Bronchial epithelial cell (primary cell): Measurements from ENCODE around the gene CEP120. TPM values are rescaled to one million over a fixed set of nuclear protein-coding genes. Genes with fewer than 3 reads are reported as not detected.

Source experiments
- DNase-seq: peaks from one replicate; pipeline ENCODE4 v3.0.0-alpha.2; 2010; ENCODE audit warnings: low read depth
- FAIRE-seq: peaks from 2 replicates; lab custom pipeline; 2011; peaks lifted over from hg19 to GRCh38; lab: Jason Lieb, UNC
- H3K27me3 ChIP-seq: 2 replicates; pipeline ENCODE4 v1.5.1; 2011; ENCODE audit warnings: low read length; ENCODE audit not compliant: control insufficient read depth, insufficient read depth
- H3K36me3 ChIP-seq: 2 replicates; pipeline ENCODE4 v1.5.1; 2011; ENCODE audit warnings: low read length; ENCODE audit not compliant: control insufficient read depth, insufficient read depth
- H3K4me3 ChIP-seq: 2 replicates; pipeline ENCODE4 v1.5.1; 2011; ENCODE audit warnings: mild to moderate bottlenecking, low read depth, low read length, control low read depth
- CTCF ChIP-seq: IDR thresholded peaks from 2 replicates; pipeline ENCODE4 v1.5.1; 2011; ENCODE audit warnings: mild to moderate bottlenecking, moderate library complexity, low read length, control low read depth, inconsistent platforms; ENCODE audit not compliant: insufficient read depth, severe bottlenecking
- total RNA-seq: library from RNA; depleted of rRNA; stranded (reverse); fragments of >200 nt; gene quantifications from 2 replicates; pipeline ENCODE4 v1.2.1, GENCODE V29; 2014

CEP120 gene
- total RNA-seq, 1 donor from 2014 or later = 15.0 TPM

GRCh38 chr5:123450640-123451039 lies 27.4 kb upstream of the CEP120 start:
- DNase-seq (peak; percentile 49), FAIRE-seq (no peak)
- no peak for TF ChIP-seq CTCF
- H3K4me3 ChIP-seq = no peak overlapping the region
- H3K27me3 ChIP-seq = no peaks in the 10 kb centered on the region
- no peaks in the 10 kb centered on the region for H3K36me3 ChIP-seq

DNA sequence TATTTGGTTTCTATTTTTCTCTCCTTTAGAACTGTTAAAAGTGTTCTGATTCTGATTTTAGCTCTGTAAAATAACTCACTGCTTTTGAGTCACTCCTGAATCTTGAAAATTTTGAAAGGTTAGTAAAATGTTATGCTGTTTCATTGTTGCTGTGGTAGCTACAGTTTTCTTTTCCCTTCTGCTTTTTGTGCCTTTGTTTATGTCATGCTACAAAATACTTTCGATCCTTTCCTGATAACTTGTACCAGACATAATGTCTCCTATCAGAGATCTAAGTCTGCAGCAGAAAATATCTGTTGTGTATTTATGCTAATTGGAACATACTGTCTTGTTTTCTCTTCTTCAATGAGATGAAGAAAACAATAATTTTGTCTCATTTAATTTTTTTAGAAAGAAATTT lies 26.9 kb upstream of the CEP120 start:
- DNase-seq (no peak), FAIRE-seq (no peak)
- H3K36me3 ChIP-seq = no peaks in the 10 kb centered on the region
- no peaks in the 10 kb centered on the region for H3K27me3 ChIP-seq
- no peak for TF ChIP-seq CTCF
- H3K4me3 ChIP-seq = no peak overlapping the region

DNA sequence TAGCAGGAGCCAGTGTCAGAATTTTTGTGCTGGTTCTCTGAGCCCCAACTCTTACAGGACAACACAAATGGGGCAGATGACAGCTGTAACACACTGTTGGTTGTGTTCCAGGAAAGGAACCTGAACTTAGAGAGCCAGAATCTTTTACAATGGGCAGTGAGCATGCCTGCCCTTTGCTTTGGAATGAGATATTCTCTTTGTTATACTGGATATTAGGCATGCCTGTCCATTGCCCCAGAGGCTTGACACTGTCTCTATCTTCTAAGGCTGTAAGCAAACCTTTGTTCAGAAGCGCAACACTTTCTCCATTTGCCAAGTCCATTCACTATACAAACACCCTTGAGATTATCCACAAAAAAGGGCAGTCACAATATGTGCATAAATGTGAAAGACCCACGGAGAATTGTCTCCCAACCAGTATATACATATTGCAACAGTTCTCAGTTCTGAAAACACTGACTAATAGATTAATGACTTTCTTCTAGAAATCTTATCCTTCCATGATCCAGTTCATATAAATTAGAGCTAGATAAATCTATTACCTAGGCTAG lies 26.3 kb upstream of the CEP120 start:
- no peak for FAIRE-seq
- TF ChIP-seq CTCF = no peak
- Histone ChIP-seq H3K27me3 (no peaks in the 10 kb centered on the region), H3K4me3 (no peak overlapping the region), H3K36me3 (no peaks in the 10 kb centered on the region)
- no peak for DNase-seq

DNA sequence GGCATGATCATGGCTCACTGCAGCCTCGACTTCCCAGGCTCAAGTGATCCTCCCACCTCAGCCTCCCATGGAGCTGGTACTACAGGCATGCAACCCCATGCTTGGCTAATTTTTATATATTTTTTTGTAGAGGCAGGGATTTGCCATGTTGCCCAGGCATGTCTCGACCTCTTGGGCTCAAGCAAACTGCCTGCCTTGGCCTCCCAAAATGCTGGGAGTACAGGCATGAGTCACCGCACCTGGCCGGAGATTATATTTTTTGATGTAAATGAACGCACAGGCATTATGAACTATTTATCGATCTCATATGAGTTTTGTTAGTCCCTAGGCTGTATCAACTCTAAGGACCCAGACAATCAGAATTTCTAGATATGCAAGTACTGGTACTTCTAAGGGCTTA lies 25.5 kb upstream of the CEP120 start:
- no peak for FAIRE-seq
- H3K4me3 ChIP-seq = no peak overlapping the region
- DNase-seq = no peak
- H3K36me3 ChIP-seq = no peaks in the 10 kb centered on the region
- H3K27me3 ChIP-seq = no peaks in the 10 kb centered on the region
- no peak for TF ChIP-seq CTCF

DNA sequence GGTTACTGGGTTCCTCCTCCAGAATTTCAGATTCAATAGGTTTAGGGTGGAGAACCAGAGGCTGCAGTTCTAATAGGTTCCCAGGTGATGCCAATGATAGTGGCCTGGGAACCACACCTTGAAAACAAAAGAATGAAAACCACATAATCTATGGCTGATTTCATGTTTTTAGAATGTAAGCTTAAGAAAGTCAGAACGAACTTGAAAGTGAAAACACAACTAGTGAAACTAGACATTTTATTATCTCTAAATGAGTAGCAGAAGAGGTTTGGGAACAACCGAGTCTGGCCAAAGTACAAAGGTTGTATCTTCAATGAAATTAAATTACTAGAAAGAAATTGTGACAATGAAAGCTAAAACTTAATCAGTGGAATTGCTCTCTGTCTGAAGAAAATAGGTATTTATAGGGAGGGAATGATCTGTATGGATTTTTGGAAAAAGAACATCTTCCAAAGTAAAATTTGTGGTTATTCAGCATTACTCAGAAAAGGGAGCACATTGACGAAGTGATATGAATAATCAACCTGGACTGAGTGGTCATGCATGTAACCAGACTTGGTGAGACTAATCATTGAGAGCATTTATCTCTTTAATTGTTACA lies 24.9 kb upstream of the CEP120 start:
- DNase-seq (no peak), FAIRE-seq (no peak)
- no peaks in the 10 kb centered on the region for H3K36me3 ChIP-seq
- no peak overlapping the region for H3K4me3 ChIP-seq
- TF ChIP-seq CTCF = no peak
- H3K27me3 ChIP-seq = no peaks in the 10 kb centered on the region

GRCh38 chr5:123444016-123444415 lies 20.8 kb upstream of the CEP120 start:
- Histone ChIP-seq H3K4me3 (no peak overlapping the region), H3K36me3 (no peaks in the 10 kb centered on the region), H3K27me3 (no peaks in the 10 kb centered on the region)
- no peak for TF ChIP-seq CTCF
- no peak for FAIRE-seq
- peak; percentile 42 for DNase-seq
